Ishikawa (cell line): ENCODE measurements around the gene ZPLD1.

ENCODE experiments used
- CEBPB ChIP-seq: IDR thresholded peaks from 2 replicates; pipeline ENCODE4 v1.6.1; 2012
- EGR1 ChIP-seq: IDR thresholded peaks from 2 replicates; pipeline ENCODE4 v1.6.1; 2012
- EP300 ChIP-seq: IDR thresholded peaks from 2 replicates; pipeline ENCODE4 v1.6.1; 2012; ENCODE audit warnings: borderline replicate concordance
- FOXM1 ChIP-seq: IDR thresholded peaks from 2 replicates; pipeline ENCODE4 v1.6.1; 2012; ENCODE audit warnings: low read depth, borderline replicate concordance
- MAX ChIP-seq: IDR thresholded peaks from 2 replicates; pipeline ENCODE4 v1.6.1; 2012
- NFIC ChIP-seq: IDR thresholded peaks from 2 replicates; pipeline ENCODE4 v1.6.1; 2012
- RAD21 ChIP-seq: IDR thresholded peaks from 2 replicates; pipeline ENCODE4 v1.6.1; 2012; ENCODE audit warnings: low read depth
- REST ChIP-seq: IDR thresholded peaks from 2 replicates; pipeline ENCODE4 v1.6.1; 2012; ENCODE audit warnings: low read depth, mild to moderate bottlenecking
- TAF1 ChIP-seq: IDR thresholded peaks from 2 replicates; pipeline ENCODE4 v1.6.1; 2012; ENCODE audit warnings: low read depth, mild to moderate bottlenecking
- TCF12 ChIP-seq: IDR thresholded peaks from 2 replicates; pipeline ENCODE4 v1.6.1; 2012; ENCODE audit warnings: low read depth
- TEAD4 ChIP-seq: IDR thresholded peaks from 2 replicates; pipeline ENCODE4 v1.6.1; 2012
- USF1 ChIP-seq: IDR thresholded peaks from 2 replicates; pipeline ENCODE4 v1.6.1; 2012
- YY1 ChIP-seq: IDR thresholded peaks from 2 replicates; pipeline ENCODE4 v1.6.1; 2012; ENCODE audit warnings: low read depth
- ZBTB7A ChIP-seq: IDR thresholded peaks from 2 replicates; pipeline ENCODE4 v1.6.1; 2012; ENCODE audit warnings: low read depth

GRCh38 chr3:102457644-102458043 lies 22.8 kb downstream of the ZPLD1 start:
- TF ChIP-seq EP300 (no peak), EGR1 (no peak), CEBPB (no peak), MAX (no peak), REST (no peak), TEAD4 (no peak), TAF1 (no peak), NFIC (no peak), YY1 (no peak), RAD21 (no peak), TCF12 (no peak), FOXM1 (no peak), USF1 (no peak), ZBTB7A (no peak)
